ENCODE results near the gene ACTR10.
A peak's percentile ranks its signal among the peaks of the same experiment; 100 is the strongest.

Gene ACTR10

GRCh38 chr14:58199726-58200479, at the start of gene ACTR10:
Gene ACTR10 (plus strand): TSS chr14:58200149. CDS start chr14:58200218, 69 bp downstream.
- DNase-seq = peak; percentile 92

GRCh38 chr14:58150243-58150805, 49.6 kb upstream of the ACTR10 start:
- DNase-seq = no peak

GRCh38 chr14:58151133-58152013, 48.6 kb upstream of the ACTR10 start:
- DNase-seq = peak; percentile 31

GRCh38 chr14:58152014-58152857, 47.7 kb upstream of the ACTR10 start, which contains the start of gene ARMH4:
Gene ARMH4 (minus strand): TSS chr14:58152213. CDS start chr14:58139358, 12,855 bp downstream.
- peak; percentile 94 for DNase-seq

GRCh38 chr14:58160561-58160960, 39.4 kb upstream of the ACTR10 start:
- no peak for DNase-seq

- peak; percentile 90 for DNase-seq
These were observed 33.7 kb upstream of the ACTR10 start for GRCh38 chr14:58166005-58166983.

GRCh38 chr14:58167057-58167456, 32.9 kb upstream of the ACTR10 start:
- no peak for DNase-seq

- no peak for DNase-seq
These were observed 32.1 kb upstream of the ACTR10 start for GRCh38 chr14:58167891-58168290.

GRCh38 chr14:58171090-58171489, 28.9 kb upstream of the ACTR10 start:
- peak; percentile 90 for DNase-seq

GRCh38 chr14:58177125-58177524, 22.8 kb upstream of the ACTR10 start:
- no peak for DNase-seq

GRCh38 chr14:58189176-58189575, 10.8 kb upstream of the ACTR10 start:
- DNase-seq = no peak

GRCh38 chr14:58191763-58192601, 8.0 kb upstream of the ACTR10 start:
- peak; percentile 33 for DNase-seq

GRCh38 chr14:58193542-58193941, 6.4 kb upstream of the ACTR10 start:
- no peak for DNase-seq

- DNase-seq = no peak
These were observed 3.8 kb upstream of the ACTR10 start for GRCh38 chr14:58196198-58196597.

GRCh38 chr14:58198086-58198485, 1.9 kb upstream of the ACTR10 start:
- DNase-seq = no peak

- no peak for DNase-seq
These were observed 512 bp downstream of the ACTR10 start for GRCh38 chr14:58200480-58200841.

GRCh38 chr14:58200846-58201245, 897 bp downstream of the ACTR10 start:
- peak; percentile 32 for DNase-seq

- DNase-seq = peak; percentile 53
These were observed 13.2 kb downstream of the ACTR10 start for GRCh38 chr14:58213176-58213575.

GRCh38 chr14:58215191-58215914, 15.4 kb downstream of the ACTR10 start:
- peak; percentile 53 for DNase-seq

- no peak for DNase-seq
These were observed 16.6 kb downstream of the ACTR10 start for GRCh38 chr14:58216544-58216943.

Measured in hematopoietic multipotent progenitor cell treated with erythropoietin and hydrocortisone succinate and interleukin-3 and kit ligand, for 4 days (in vitro differentiated cells).